ENCODE results near the gene RPTOR. TPM values are rescaled to one million over a fixed set of nuclear protein-coding genes. Genes with fewer than 3 reads are reported as not detected.

The RPTOR gene
- total RNA-seq, 1 donor from 2014 or later = 19.0 TPM

GRCh38 chr17:80921159-80921558, 376.5 kb downstream of the RPTOR start:
- no peak for ATAC-seq (ENCODE audit: poor library complexity)
- no peak for DNase-seq
- intact Hi-C loops (cut with DNase I) = no loop called here

DNA sequence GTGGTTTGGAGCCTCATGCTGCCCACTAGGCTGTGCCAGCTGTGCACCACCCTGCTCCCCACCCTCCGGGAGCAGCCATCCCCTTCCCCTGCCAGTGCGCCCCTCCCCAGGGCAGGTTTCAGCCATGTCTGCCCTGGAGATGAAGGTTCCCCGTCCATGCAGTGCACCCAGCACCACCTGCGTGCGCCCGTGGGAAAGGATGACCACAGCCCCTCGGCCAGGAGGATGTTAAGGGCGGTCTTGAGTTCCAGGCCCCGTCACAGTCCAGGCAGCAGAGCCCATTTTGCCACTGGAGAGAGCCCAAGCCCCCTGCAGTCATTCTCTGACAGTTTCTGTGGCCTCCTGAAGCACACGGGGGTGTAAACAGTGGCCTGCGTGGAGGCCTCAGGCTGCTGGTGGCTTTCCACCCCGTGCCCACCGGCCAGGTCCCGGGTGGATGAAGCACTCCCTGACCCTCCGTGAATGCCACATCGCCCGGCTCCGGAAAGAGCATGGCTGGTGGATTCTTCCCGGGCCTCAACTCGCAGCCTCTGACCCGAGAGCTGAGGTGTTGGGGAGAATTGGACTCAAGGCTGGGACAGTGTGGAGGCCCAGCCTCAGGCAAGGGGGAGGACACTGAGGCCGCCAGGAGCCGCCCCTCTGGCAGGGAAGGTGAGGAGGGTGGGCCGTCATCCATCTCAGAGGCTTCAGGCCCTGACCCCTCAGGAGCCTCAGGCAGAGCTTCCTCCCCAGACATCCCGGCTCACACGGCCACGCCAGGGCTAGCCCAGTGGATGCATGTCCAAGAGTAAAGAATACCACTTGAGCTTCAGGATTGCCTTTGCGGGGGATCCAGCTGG, 377.3 kb downstream of the RPTOR start:
- DNase-seq = no peak
- intact Hi-C loops (cut with DNase I) = no loop called here
- ATAC-seq (ENCODE audit: poor library complexity) = no peak

DNA sequence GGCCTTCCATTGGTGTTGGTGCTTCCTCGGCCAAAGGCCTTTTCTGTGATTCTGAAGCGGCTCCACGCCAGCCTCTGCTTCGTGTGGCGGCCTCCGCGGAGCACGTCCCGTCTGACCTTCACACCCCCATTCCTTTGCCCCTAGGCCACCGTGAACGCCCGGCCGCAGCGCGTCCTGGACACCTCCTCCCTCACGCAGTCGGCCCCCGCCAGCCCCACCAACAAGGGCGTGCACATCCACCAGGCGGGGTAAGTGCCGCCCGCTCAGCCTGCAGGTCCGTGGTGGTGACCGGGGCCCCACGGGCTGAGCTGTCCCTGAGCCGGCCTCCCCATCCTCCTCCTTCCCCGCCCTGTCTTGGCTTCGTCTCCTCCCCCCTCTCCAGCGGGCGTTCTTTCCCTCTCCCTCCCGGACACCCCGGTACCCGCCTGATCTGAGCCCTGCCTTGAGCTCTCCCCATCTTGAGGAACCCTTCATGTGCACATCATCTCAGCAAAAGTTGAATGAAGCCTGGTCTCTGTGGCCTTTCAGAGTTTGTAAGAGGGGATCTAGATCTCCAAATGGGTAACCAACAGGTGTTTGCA, 378.0 kb downstream of the RPTOR start:
- intact Hi-C loops (cut with DNase I) = no loop called here
- ATAC-seq (ENCODE audit: poor library complexity) (no peak), DNase-seq (no peak)

GRCh38 chr17:80923211-80924110, 378.8 kb downstream of the RPTOR start:
- DNase-seq (no peak), ATAC-seq (ENCODE audit: poor library complexity) (no peak)

GRCh38 chr17:80924111-80924806, 379.6 kb downstream of the RPTOR start:
- no peak for ATAC-seq (ENCODE audit: poor library complexity)
- DNase-seq = no peak
- intact Hi-C loops (cut with DNase I) = no loop called here

More at GRCh38 chr17:80923211-80924110, 378.8 kb downstream of the RPTOR start:
- intact Hi-C loops (cut with DNase I) = no loop called here

DNA sequence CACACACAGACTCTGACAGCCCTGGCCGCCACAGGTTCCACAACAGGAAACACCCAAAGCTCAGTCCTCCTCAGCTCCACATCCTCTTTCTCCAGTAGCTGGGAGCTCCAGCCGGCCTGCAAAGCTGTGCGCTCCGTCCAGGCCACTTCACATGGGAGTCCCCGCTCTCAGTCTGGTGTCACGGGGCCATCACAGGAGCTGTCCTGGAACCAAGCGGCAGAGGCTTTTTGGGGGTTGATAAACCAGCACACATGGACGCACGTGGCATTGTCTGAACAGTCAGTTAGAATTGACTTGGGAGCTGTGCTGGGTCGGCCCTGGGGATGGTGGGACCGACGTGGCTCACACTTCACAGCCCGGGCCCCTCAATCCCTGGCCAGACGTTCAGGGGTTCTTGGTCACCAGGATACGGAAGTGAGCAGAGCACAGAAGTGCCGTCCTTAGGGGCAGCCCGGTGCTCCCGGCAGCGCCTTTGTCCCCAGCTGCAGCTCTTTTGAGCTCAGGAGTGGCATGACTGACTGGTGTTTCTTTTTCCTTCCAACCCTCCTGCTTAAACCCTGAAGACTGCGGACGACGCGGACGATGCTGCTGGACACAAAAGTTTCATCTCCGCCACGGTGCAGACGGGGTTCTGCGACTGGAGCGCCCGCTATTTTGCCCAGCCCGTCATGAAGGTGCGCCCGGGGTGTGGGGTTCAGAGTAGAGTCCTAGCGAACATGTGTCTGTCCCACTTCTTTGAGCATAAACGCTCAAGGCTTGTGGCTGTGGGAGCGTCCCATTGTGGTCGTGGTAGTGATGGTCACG, 380.4 kb downstream of the RPTOR start:
- intact Hi-C loops (cut with DNase I) = no loop called here
- ATAC-seq (ENCODE audit: poor library complexity) (no peak), DNase-seq (no peak)

- ATAC-seq (ENCODE audit: poor library complexity) (no peak), DNase-seq (no peak)
- intact Hi-C loops (cut with DNase I) = no loop called here
Observed at GRCh38 chr17:80925688-80926335, 381.2 kb downstream of the RPTOR start.

DNA sequence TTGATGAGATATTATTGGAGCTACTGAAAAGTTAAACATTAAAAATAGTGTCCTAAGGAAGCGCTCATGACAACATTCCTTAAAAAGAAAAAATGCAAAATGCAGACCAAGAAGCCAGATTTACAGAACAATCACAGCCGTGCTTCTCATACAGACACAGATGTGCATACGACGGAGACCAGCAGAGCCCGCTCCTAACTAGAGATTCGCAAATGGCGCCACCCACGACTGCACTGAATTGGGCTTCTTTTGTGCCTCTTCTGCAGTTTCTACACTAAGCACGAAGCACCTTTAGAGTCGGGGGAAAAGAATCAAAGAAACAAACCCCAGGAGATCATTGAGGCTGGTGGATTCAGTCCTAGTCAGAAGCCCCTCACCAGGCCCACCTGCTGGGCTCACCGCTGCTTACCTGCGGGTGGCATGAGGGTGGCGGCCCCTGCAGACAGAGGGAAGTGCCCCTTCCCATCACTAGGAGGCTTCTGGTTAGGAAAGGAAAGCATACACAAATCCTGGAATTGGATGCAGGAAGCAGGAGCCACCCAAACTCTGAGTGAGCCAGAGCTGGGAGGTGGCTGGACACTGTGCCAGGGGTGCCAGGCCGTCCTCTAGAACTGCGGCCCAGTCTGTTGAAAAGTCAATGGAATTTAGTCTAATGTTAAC, 382.1 kb downstream of the RPTOR start:
- intact Hi-C loops (cut with DNase I) = no loop called here
- DNase-seq (no peak), ATAC-seq (ENCODE audit: poor library complexity) (no peak)

- intact Hi-C loops (cut with DNase I) = no loop called here
- ATAC-seq (ENCODE audit: poor library complexity) (no peak), DNase-seq (no peak)
Observed at GRCh38 chr17:80927791-80928216, 383.2 kb downstream of the RPTOR start.

DNA sequence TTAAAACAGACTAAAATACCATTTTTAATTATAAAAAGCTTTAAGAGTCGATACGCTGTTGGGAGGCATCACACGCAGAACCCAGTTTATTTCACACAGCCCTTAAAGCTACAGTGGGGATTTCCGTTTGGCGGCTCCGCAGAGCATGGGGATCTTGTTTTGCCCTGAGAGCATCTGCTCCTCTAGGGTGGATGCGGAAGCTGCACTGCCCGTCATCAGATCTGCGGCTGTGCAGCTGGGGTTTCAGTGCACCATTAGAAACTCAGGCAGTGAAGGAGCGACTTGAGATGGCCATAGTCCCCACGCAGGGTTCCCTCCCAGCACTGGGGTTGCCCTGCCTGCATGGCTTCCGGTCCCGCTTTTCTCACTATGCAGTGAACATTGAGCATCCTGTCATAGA, 384.8 kb downstream of the RPTOR start:
- ATAC-seq (ENCODE audit: poor library complexity) (no peak), DNase-seq (no peak)
- intact Hi-C loops (cut with DNase I) = no loop called here

DNA sequence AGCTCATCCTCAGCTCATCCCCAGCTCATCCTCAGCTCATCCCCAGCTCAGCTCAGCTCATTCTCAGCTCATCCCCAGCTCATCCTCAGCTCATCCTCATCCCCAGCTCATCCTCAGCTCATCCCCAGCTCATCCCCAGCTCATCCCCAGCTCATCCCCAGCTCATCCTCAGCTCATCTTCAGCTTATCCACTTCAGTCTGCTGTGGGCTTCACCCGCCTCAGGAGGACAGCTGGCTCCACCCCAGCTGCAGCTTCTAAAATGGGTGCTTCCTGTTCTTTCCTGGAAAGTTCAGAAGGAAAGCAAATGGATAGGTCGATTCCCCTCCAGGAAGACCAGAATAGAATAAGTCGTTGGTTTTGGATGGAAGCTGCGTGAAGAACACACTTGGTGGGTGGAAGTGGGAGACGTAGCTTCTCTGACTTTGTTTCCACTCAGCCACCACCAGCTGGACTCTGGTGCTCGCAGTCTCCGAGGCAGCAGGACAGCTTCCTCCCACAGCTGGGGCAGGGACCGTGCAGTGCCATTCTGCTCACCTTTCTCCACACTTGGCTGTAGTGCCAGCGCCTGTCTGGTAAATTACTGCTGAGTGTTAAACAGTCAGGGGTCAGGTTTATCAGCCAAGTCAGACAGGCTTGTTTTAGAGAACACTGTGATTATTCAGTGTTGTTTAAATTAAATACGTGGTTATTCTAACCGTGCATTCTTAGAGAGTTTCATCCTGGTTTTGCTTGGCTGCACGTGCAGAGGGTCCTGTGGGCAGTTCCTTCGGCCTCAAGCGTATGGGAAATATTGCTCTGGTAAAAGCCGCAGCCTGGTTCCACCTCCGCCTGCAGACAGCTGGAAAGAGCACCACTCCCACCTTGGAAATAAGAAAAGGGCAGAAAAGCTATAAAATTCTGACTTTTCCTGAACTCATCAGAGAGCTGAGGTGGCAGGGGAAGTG, 386.0 kb downstream of the RPTOR start:
- ATAC-seq (ENCODE audit: poor library complexity) = no peak
- no peak for DNase-seq
- intact Hi-C loops (cut with DNase I) = no loop called here

- intact Hi-C loops (cut with DNase I) = no loop called here
- ATAC-seq (ENCODE audit: poor library complexity) (no peak), DNase-seq (no peak)
Observed at GRCh38 chr17:80931421-80932265, 387.0 kb downstream of the RPTOR start.

GRCh38 chr17:80935526-80935925, 390.9 kb downstream of the RPTOR start:
- ATAC-seq (ENCODE audit: poor library complexity) (no peak), DNase-seq (no peak)
- intact Hi-C loops (cut with DNase I) = no loop called here

- intact Hi-C loops (cut with DNase I) = no loop called here
- ATAC-seq (ENCODE audit: poor library complexity) (no peak), DNase-seq (no peak)
Observed at GRCh38 chr17:80936218-80936617, 391.6 kb downstream of the RPTOR start.

DNA sequence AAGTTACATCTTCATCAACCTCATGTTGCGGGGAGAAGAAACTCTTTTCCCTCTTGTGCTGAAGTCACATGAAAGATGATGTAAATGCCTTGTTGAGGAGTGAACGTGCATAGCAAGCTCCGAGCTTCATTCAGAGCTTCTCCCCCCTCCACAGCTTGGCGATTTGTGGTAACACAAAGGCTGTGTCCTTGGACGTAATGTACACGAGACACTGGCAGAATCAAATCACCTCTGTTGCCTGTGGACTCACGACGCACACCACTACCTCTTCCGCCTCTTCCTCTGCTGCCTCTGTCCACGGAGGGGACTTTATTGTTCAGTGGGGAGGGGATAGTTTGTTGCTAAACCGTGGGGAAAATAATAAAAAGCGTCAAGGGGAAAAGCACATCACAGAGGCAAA, 392.1 kb downstream of the RPTOR start:
- DNase-seq (no peak), ATAC-seq (ENCODE audit: poor library complexity) (no peak)
- intact Hi-C loops (cut with DNase I) = no loop called here

All from Right ventricle myocardium superior (tissue), 1 donor.